Neural crest cell (in vitro differentiated cells): Measurements from ENCODE around the gene ERGIC1. TPM values are rescaled to one million over a fixed set of nuclear protein-coding genes. Genes with fewer than 3 reads are reported as not detected.

Experiments used
- DNase-seq: peaks from one replicate; pipeline ENCODE4 v3.0.0; 2021; ENCODE audit warnings: low read depth, mixed read lengths, low spot score
- H3K27ac Mint-ChIP-seq: one replicate; pipeline ENCODE4 v1.8.0; 2021; ENCODE audit warnings: mild to moderate bottlenecking, mixed read lengths; ENCODE audit not compliant: unreplicated experiment
- H3K27me3 Mint-ChIP-seq: 2 replicates; pipeline ENCODE4 v1.8.0; 2021; ENCODE audit warnings: low read depth, mild to moderate bottlenecking, mixed read lengths
- H3K36me3 Mint-ChIP-seq: 2 replicates; pipeline ENCODE4 v1.8.0; 2021; ENCODE audit warnings: low read depth, mild to moderate bottlenecking, mixed read lengths
- H3K4me1 Mint-ChIP-seq: 2 replicates; pipeline ENCODE4 v1.8.0; 2021; ENCODE audit warnings: mixed read lengths
- H3K4me3 Mint-ChIP-seq: one replicate; pipeline ENCODE4 v1.8.0; 2021; ENCODE audit warnings: mild to moderate bottlenecking, mixed read lengths
- H3K9me3 Mint-ChIP-seq: 2 replicates; pipeline ENCODE4 v1.8.0; 2021; ENCODE audit warnings: mixed read lengths
- CTCF ChIP-seq: fragments of 200-600 bp; sonication (generic); conservative IDR thresholded peaks from 2 replicates; pipeline ENCODE4 v1.5.0; 2021; ENCODE audit warnings: antibody characterized with exemption, mild to moderate bottlenecking
- total RNA-seq: library from RNA; stranded (reverse); gene quantifications from 2 replicates; pipeline ENCODE4 v1.2.1, GENCODE V29; 2021

Gene ERGIC1
- total RNA-seq, 1 donor from 2014 or later = 108 TPM

GRCh38 chr5:172870715-172871461 lies 36.8 kb downstream of the ERGIC1 start:
- Mint-ChIP-seq H3K27ac (no peak overlapping the region), H3K36me3 (no peaks in the 10 kb centered on the region), H3K9me3 (no peaks in the 10 kb centered on the region), H3K4me1 (peaks cover 37% of the 10 kb centered on the region), H3K4me3 (no peak overlapping the region), H3K27me3 (no peaks in the 10 kb centered on the region)
- TF ChIP-seq CTCF = no peak
- peak; percentile 53 for DNase-seq

GRCh38 chr5:172871536-172871935 lies 37.5 kb downstream of the ERGIC1 start:
- H3K4me1 Mint-ChIP-seq = peaks cover 42% of the 10 kb centered on the region
- H3K27ac Mint-ChIP-seq = no peak overlapping the region
- H3K27me3 Mint-ChIP-seq = no peaks in the 10 kb centered on the region
- H3K9me3 Mint-ChIP-seq = no peaks in the 10 kb centered on the region
- H3K4me3 Mint-ChIP-seq = no peak overlapping the region
- DNase-seq = no peak
- no peaks in the 10 kb centered on the region for H3K36me3 Mint-ChIP-seq
- no peak for TF ChIP-seq CTCF

- Mint-ChIP-seq H3K4me3 (no peak overlapping the region), H3K27me3 (no peaks in the 10 kb centered on the region), H3K9me3 (no peaks in the 10 kb centered on the region), H3K27ac (no peak overlapping the region), H3K4me1 (peaks cover 40% of the 10 kb centered on the region), H3K36me3 (no peaks in the 10 kb centered on the region)
- TF ChIP-seq CTCF = no peak
- DNase-seq = no peak
Observed at GRCh38 chr5:172871982-172872381, 37.9 kb downstream of the ERGIC1 start.

- no peaks in the 10 kb centered on the region for H3K9me3 Mint-ChIP-seq
- H3K36me3 Mint-ChIP-seq = no peaks in the 10 kb centered on the region
- no peak for DNase-seq
- TF ChIP-seq CTCF = no peak
- H3K4me1 Mint-ChIP-seq = peaks cover 39% of the 10 kb centered on the region
- H3K27ac Mint-ChIP-seq = no peak overlapping the region
- peak overlapping the region; percentile 7 for H3K4me3 Mint-ChIP-seq
- H3K27me3 Mint-ChIP-seq = no peaks in the 10 kb centered on the region
Observed at GRCh38 chr5:172872997-172873491, 39.0 kb downstream of the ERGIC1 start.

GRCh38 chr5:172873513-172873912 lies 39.5 kb downstream of the ERGIC1 start:
- no peak overlapping the region for H3K27ac Mint-ChIP-seq
- H3K9me3 Mint-ChIP-seq = no peaks in the 10 kb centered on the region
- H3K27me3 Mint-ChIP-seq = no peaks in the 10 kb centered on the region
- DNase-seq = no peak
- H3K4me1 Mint-ChIP-seq = peaks cover 35% of the 10 kb centered on the region
- TF ChIP-seq CTCF = no peak
- H3K4me3 Mint-ChIP-seq = no peak overlapping the region
- no peaks in the 10 kb centered on the region for H3K36me3 Mint-ChIP-seq
